ENCODE measurements around the gene IFNAR1.
"Not testable (repeated sequence)": the region's sequence is repeated elsewhere in the genome, so short reads cannot be mapped to it uniquely, and the experiment has no call there.

IFNAR1 gene

DNA sequence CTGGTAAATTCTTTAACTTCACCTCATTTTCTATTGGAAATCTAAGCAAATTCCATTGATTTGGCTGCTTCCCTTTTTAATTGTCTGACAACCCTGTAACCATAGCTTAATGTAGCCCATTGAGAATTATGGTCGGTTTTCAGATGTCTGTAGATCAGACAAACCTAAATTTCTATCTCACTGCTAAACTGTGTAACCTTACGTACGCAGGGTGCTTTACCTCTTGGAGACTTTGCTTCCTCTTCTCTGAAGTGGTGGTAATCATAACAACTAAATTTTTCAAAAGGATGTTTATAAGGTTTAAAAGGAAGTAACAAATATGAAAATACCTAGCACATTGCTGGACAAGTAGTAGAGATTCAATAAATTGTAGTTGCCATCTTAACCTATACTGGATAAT, 25.9 kb downstream of the IFNAR1 start:
- no peak for DNase-seq

DNA sequence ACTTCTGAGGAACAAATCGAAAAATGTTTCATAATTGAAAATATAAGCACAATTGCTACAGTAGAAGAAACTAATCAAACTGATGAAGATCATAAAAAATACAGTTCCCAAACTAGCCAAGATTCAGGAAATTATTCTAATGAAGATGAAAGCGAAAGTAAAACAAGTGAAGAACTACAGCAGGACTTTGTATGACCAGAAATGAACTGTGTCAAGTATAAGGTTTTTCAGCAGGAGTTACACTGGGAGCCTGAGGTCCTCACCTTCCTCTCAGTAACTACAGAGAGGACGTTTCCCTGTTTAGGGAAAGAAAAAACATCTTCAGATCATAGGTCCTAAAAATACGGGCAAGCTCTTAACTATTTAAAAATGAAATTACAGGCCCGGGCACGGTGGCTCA, 30.6 kb downstream of the IFNAR1 start:
- DNase-seq: no peak

DNA sequence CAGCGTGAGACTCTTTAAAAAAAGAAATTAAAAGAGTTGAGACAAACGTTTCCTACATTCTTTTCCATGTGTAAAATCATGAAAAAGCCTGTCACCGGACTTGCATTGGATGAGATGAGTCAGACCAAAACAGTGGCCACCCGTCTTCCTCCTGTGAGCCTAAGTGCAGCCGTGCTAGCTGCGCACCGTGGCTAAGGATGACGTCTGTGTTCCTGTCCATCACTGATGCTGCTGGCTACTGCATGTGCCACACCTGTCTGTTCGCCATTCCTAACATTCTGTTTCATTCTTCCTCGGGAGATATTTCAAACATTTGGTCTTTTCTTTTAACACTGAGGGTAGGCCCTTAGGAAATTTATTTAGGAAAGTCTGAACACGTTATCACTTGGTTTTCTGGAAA, 31.2 kb downstream of the IFNAR1 start:
- DNase-seq: no peak

DNA sequence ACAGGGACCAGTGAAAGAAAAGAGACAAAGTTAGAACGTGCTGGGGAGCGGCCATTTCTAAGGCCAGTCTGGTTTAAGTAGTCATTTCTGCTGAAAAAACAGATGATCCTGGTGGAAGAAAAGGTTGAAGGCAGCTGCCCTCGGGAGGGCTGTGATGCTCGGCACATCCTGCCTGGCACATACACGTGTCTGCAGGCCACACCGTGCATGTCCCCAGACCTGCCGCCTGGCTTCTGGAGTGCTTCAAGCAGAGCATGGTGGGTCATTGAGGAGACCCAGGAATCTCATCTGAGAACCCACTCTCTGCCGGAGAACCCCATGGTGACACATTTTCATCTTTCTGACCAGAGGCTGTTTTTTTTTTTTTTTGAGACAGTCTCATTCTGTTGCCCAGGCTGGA, 32.4 kb downstream of the IFNAR1 start:
- no peak for DNase-seq

DNA sequence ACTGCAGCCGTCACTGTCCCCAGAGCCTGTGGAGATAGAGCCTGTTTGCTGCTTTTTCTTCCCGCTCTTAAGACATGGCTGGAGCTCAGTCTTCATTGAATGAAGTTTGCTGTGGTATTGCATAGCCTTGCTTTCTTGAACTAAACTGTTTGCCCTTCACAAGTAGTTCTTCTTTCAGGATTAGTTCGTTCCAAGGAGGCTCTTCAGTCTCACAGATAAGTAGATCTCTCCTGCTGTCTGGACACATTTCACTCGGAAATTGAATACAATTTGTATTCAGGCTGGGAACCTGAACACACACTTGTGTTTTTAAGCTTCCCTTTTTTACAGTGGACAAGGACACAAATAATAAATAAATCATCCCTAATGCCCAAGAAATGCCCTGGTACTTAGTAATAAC, 34.7 kb downstream of the IFNAR1 start:
- no peak for DNase-seq

DNA sequence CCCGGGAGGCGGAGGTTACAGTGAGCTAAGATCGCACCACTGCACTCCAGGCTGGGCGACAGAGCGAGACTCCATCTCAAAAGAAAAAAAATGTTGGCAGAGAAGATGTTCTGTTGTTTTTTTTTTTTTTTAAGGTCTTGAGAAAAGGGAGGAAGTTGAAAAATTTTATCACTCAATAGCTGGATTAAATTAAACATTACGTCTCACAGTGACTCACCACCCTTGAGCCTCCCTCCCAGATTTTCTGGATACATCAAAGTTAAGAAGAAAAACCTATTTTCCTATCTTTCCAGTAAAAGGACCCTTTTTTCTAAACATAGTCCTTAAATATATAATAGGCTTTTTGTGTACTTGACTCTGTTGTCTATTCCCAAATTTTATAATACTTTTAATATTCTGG, 35.5 kb downstream of the IFNAR1 start:
- DNase-seq: no peak

DNA sequence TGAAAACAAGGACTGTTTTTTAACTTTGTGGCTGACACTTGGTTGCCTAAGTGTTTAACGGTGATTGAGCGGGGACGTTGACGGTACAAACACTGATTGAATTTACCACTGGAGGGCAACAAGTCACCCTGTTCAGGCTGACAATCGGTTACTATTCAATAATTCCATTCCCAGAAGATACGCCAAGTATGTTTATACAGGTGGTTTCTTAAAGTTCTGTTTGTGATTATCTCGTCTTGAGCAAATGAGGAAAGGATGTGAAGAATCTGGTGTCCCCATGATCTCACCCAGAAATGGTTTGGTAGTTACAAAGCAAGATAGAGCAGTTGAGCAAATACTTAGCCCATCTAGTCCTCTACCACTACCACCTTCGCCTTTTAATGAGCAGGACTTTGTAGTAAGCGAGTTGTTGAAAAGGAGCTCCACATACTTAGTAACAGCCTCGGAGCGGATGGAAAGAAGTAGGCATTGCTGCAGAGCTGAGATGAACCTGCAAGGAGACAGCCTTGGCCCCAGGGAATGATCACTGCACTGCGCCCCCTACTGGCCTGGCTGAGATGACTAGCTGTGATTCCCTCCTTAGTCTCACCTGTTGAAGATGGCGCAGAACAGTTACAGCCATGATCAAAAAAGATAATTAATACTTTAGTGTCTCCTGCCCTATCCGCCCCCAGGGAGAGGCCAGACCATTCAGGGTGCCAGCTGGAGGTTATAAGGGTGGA, 36.3 kb downstream of the IFNAR1 start:
- DNase-seq: peak; percentile 81

DNA sequence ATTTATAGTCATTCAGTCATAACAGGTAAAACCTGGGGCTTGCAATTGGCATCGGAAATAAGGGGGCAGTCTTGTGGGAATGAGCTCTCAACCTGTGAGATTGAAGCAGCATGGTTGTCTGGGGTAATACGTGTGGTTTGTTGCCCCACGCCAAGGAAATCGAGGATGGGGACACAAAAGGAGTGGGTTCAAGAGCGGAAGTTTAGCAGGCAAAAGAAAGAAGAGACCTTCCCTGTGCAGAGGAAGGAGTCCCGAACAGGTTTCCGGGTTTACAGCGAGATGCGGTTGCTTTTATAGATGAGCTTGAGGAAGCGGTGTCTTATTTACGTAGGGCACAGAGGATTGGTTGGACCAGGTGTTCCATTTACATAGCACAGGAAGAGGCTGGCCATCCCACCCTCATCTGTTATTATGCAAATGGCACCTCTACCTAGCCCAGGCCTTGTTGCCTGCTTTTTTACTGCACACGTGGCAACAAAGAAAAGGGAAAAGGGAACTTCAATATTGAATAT, 37.3 kb downstream of the IFNAR1 start:
- DNase-seq: no peak

DNA sequence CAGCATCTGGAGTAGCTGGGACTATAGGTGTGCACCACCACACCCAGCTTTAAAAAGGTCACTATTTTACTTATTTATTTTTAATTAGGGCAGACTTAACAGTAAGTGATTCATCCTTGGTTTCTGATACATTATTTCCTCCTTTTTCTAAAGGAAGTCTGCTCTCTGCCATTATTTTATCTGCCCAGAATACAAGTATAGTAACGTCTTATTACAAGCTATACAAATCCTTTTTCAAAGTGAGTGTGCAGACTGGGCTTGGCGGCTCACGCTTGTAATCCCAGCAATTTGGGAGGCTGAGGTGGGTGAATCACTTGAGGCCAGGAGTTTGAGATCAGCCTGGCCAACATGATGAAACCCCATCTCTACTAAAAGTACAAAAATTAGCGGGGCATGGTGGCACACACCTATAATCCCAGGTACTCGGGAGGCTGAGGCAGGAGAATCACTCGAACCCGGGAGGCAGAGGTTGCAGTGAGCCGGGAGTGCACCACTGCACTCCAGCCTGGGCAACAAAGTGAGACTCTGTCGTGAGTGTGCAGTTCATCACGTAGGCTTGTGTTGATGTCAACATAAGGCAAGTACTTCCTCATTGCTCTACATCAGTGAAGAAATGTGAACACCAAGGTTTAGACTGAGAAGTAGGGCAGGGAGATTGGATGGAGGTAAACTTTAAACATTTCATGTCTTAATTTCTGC, 39.3 kb downstream of the IFNAR1 start:
- not testable (repeated sequence) for DNase-seq

DNA sequence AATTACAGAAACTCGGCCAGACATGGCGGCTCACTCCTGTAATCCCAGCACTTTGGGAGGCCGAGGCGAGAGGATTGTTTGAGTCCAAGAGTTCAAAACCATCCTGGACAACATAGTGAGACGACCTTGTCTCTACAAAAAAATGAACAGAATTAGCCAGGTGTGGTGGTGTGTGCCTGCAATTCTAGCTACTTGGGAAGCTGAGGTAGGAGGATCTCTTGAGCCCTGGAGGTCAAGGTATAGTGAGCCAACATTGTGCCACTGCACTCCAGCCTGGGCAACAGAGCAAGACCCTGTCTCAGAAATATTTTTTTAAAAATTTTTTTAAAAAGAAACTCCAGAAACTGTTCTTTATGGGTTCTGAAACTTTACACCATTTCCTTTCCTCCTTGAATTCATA, 40.1 kb downstream of the IFNAR1 start:
- no peak for DNase-seq

DNA sequence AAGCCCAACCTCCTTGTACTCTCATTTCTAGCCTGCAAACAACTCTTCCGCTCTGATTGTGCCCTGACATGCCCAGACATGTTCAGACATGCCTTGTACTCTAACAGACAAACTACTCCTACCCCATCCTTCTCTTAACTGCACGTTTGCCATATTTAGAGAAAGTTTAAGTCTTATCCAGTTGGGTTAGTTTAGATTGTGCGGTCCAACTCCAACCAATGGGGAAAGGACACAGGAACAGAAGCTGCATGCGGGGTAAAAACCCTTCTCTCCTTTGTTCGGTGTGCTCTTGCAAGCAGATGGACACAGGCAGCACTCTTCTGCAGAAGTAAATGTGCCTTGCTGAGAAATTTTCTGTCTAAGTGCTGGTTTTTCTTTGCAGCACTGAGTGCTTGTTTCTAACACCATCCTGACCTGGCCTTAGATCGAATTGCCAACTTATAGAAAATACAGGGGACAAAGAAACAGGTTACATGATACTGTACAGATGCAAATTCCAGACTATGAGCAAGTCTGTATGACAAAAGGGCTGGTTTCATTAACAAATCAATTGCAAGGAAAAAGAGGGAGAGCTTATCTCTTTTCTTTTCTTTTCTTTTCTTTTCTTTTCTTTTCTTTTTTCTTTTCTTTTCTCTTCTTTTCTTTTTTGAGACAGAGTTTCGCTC, 42.7 kb downstream of the IFNAR1 start:
- DNase-seq: peak; percentile 3

DNA sequence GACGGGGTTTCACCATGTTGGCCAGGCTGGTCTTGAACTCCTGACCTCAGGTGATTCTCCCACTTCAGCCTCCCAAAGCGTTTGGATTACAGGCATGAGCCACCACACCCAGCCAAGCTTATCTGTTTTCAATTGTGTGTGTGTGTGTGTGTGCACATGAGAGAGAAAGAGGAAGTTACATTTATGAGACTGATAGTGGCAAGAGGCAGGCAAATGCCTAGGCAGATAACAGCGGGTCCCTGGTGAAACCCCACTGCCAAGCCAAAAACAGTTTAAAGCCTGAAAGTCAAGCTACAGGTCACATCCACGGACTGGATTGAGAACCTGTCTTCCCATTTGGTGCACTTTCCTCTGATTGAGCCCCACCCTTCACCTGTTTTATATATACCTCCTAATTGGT, 43.4 kb downstream of the IFNAR1 start:
- DNase-seq: no peak

DNA sequence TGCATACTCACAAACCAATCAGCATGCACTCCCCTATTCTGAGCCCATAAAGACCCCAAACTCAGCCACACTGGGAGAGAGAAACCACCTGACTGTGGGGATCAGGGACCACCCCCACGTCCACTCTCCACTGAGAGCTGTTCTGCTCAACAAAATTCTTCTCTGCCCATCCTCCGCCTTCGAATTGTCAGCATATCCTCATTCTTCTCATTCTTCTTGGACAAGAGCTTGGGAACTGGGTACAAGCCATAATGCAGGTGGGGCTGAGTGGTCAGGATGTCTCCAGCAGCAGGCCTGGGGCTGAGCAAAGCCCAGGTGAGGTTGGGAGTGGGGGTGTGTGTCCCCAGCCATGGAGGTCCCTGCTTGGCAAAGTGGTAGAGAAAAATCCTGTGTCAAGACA, 43.8 kb downstream of the IFNAR1 start:
- no peak for DNase-seq

DNA sequence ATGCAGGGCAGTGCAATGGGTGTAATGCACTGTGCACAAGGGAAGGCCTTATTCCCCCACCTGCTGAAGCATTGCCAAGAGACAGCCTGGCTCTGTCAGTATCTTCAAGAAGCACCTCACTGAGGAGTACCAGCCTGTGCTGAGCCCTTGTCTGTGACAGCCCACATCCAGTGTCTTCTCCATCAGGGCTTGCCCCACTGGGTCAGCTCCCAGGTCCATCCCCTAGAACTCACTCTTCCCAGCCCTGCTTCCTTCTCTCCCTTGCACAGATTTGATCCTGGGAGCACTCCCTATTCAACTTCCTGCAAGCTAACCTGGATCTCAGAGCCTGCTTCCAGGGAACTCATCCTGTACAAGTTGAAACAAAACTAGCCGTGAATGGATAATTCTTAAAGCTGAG, 44.8 kb downstream of the IFNAR1 start:
- DNase-seq: no peak

DNA sequence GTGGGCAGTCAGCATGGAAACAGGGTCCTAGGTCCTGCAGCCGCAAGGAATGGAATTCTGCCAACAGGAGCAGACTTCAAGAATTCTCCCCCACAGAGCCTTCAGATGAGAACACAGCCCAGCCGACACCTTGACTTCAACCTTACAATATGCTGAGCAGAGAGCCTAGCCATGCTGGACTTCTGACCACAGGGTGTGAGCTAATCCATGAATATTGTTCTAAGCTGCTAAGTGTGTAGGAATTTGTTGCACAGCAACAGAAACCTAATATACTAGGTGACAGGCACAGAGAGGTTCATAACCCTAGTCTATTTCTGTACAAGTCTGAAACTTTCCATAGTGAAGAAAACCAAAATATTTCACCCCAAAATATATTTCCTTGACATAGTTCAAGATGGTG, 45.5 kb downstream of the IFNAR1 start:
- no peak for DNase-seq

DNA sequence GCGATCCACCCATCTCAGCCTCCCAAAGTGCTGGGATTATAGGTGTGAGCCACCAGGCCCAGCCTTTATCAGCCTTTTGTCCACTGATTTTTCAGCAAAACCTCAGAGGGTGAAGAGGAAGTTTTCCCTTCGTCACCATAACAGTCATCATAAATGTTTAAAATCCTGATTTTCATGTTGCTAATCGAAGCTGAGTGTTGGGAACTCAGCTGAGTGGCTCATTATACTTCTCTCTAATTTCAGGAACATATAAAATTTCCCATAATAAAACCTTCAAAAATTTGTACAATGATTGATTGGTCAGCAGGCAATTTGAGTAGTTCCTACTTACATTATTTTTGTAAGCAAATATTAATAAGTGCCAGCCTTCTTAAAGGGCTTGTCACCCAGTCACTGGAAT, 46.6 kb downstream of the IFNAR1 start:
- DNase-seq: no peak

DNA sequence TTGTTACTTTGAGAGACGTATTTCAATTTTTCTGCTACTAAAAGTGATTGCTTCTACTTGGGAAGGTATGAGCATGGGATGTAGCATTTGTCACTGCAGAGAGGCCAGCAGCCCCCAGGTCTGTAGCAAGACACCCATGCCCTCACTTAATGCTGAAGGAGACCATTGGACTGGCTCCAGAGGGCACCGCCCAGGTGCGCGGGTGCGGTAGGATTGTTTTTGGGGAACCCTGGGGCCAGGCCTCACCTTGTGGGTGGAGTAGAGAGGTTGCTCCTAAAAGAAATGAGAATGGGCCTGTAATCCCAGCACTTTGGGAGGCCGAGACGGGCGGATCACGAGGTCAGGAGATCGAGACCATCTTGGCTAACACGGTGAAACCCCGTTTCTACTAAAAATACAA, 47.8 kb downstream of the IFNAR1 start:
- no peak for DNase-seq

DNA sequence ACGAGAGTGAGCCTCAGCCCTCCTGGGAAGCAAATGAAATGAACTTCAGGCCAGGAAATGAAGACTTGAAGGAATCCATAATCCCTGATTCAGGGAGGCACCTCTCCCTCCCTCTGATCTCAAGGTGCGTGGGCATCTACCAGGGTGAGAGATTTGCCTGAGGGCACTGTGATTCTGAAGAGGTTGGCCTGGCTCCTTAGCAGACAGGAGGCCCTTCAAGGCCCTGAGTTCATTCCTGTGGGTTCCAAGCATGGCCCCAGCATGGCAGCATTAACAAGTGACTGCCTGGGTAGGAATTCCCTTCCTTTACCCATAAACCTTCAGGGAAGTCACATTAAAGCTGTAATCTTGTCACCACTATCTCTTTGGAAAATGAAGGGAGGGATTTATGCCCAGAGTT, 48.7 kb downstream of the IFNAR1 start:
- DNase-seq: no peak

DNA sequence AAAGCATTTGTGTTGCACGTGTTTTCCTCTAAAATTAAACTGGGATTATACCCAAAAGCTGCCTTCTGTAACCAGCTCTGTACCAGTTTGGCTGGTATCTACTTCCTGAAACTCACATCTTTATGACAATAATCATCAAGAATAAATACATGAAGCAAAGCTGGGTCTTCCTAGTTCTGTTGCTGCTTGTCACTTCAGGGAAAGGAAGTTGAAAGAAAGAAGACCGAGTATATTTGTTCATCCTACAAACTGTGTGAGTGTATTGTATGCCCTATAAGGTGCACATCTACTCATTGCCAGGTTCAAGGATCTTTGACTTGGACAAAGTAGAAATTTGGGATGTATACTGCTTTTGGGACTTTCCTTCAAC, 49.3 kb downstream of the IFNAR1 start:
- DNase-seq: no peak

DNA sequence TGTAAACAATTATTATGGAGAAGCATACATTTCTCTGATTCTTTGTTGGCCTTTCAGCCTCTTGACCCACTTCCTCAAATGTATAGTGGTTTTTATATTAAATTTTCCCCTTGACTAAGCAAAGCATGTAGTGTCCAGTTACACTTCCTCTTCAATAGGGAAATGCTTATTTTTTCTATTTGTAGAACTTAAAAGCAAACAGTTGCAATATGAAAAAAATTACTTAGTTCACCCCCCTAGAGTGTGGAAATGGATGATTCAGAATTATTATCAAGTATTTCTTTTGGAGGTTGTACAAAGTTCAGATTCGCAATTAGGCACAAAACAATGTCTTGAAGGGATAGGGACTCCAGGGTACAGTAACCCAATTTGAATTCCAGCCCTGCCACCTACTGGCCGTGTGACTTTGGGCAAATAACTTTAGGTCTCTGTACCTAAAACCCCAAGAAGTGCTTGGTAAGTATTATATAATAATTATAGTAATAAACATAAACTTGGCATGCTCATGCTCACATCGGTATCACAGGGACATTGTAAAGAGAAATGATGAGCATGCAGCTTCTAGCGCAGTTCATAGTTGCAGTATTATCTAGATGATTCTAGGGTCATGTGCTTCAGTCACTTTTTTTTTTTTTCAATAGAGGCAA, 49.8 kb downstream of the IFNAR1 start:
- DNase-seq: peak; percentile 31

DNA sequence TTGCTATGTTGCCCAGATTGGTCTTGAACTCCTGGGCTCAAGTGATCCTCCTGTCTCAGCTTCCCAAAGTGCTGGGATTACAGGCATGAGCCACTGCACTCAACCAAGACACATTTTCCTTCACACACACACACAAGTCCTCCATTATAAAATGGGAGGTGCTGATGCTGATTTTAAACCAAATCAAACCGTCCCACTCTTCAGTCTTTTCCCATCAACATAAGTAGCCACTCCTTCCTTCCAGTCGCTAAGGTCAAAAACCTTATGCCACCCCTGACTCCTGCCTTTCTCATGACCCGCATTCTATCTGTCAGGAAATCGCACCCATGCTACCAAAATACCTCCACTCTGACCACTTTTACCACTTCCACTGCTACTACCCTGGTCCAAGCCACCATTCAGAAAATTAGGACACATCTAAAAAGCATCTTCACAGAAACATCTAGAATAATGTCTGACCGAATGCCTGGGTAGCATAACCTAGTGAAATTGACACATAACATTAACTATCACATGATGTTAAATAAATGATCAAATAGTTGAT, 50.4 kb downstream of the IFNAR1 start:
- no peak for DNase-seq

DNA sequence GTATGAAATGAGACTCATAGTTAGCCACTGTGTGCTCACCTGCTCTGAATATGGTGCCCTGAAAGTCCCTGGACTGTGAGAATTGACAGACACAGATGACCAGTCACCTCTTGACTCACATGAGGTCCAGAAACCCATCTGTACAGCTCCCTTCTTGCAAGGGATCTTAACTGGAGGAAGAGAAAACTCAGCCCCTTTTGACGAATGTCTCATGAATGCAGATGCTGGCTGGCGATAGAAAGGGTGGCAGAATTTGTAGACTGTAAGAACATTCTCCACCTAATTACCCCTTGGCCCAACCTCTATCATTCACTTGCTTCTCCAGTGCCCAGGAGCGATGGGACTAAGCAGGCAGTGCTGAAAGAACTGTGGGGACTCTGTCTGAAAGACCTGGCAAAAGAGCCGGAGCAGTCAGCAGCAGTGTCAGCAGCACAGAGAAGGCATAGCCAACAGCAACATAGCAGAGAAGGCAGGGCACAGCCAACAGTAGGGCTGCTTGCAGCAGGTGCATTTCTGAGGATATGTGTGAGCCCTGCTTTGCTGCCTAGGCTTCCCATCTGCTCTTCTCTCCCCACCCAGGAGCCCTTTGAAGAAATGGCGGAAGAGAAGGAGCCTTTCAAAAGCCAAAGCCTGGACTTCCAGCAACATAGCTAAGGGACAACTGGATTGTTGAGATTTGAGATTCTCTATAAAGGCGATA, 52.6 kb downstream of the IFNAR1 start:
- no peak for DNase-seq

DNA sequence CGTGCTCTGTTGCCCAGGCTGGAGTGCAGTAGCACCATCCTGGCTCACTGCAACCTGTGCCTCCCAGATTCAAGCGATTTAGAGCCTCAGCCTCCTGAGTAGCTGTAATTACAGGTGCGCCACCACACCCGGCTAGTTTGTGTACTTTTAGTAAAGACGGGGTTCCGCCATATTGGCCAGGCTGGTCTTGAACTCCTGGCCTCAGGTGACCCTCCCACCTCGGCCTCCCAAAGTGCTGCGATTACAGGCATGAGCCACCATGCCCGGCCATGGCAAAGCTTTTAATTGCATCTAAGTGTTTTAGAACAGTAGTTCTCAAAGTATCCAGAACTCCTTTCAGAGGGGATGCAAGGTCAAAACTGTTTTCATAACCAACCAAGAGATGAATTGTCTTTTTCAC, 53.3 kb downstream of the IFNAR1 start:
- DNase-seq: no peak

Measured in NCI-H1105 (cell line).